Breast epithelium (tissue), 4 donors: Measurements from ENCODE around the gene TRIOBP. TPM values are rescaled to one million over a fixed set of nuclear protein-coding genes. Genes with fewer than 3 reads are reported as not detected.

Experiments
- DNase-seq, 2 donors: peaks; one replicate each; pipeline ENCODE4 v3.0.0-alpha.2; 2019; ENCODE audit warnings: low spot score in 2 of 2
- H3K27ac ChIP-seq, 2 donors: fragments of 200-600 bp; sonication (generic) in 1 of 2; one replicate each; pipeline ENCODE4 v1.5.1; 2016 to 2019; ENCODE audit warnings: mild to moderate bottlenecking in 1 of 2
- H3K27me3 ChIP-seq, 2 donors: fragments of 200-600 bp; sonication (generic) in 1 of 2; one replicate each; pipeline versions ENCODE4 v1.5.1 to v1.6.0; 2017 to 2019; ENCODE audit warnings: control low read depth in 1 of 2, mild to moderate bottlenecking in 1 of 2
- H3K36me3 ChIP-seq: fragments of 200-600 bp; one replicate; pipeline ENCODE4 v1.5.1; 2019
- H3K4me1 ChIP-seq, 2 donors: fragments of 200-600 bp; sonication (generic); one replicate each; pipeline ENCODE4 v1.5.1; 2016 to 2019; ENCODE audit warnings: control low read depth in 1 of 2
- H3K4me3 ChIP-seq, 3 donors: fragments of 200-600 bp; sonication (generic); 1 replicate in 2 of 3; 2 replicates in 1 of 3; pipeline ENCODE4 v1.5.1; 2016 to 2019; ENCODE audit warnings: mild to moderate bottlenecking in 3 of 3, moderate library complexity in 2 of 3
- H3K9me3 ChIP-seq, 2 donors: fragments of 200-600 bp; sonication (generic) in 1 of 2; one replicate each; pipeline ENCODE4 v1.5.1; 2016 to 2019; ENCODE audit warnings: control low read depth in 1 of 2
- POLR2A ChIP-seq: fragments of 450-650 bp; IDR thresholded peaks from one replicate; pipeline ENCODE4 v1.6.1; 2016; ENCODE audit warnings: antibody characterized with exemption, mild to moderate bottlenecking, moderate library complexity
- POLR2AphosphoS5 ChIP-seq, 3 donors: sonication (generic); formaldehyde crosslinking; IDR thresholded peaks; one replicate each; pipeline ENCODE4 v1.6.1; 2017; ENCODE audit warnings: antibody characterized with exemption in 3 of 3
- intact Hi-C: fragments of 100-400 bp; cut with DNase I; formaldehyde crosslinking; loops from one replicate; pipeline ENCODE4 v1.15.1; 2023; ENCODE audit warnings: low total_unique reads
- total RNA-seq, 3 donors: library from RNA; depleted of rRNA; stranded (reverse); fragments of >200 nt; gene quantifications; one replicate each; pipeline ENCODE4 v1.1.0, GENCODE V29; 2016
- TF ChIP-seq, protein P1 (sequence below), 3 donors: fragments of 450-650 bp; IDR thresholded peaks; one replicate each; pipeline ENCODE4 v1.5.1; 2016 to 2017; ENCODE audit warnings: antibody characterized with exemption in 3 of 3, mild to moderate bottlenecking in 3 of 3, moderate library complexity in 3 of 3

TRIOBP gene
- total RNA-seq, 3 donors from 2014 or later = 78.3 to 95.0 (median 88.3) TPM

DNA sequence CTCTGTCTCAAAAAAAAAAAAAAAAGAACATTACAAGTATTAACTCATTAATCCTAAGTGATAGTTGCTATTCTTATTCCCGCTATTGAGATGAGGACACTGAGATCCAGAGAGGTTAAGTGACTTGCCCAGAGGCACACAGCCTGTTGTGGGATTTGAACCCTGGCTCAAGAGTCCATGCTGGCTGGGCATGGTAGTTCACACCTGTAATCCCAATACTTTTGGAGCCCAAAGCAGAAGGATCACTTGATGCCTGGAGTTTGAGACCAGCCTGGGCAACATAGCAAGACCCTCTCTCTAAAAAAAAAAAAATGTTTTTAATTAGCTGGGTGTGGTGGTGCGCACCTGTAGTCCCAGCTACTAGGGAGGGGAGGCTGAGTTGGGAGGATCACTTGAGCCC, 115.0 kb downstream of the TRIOBP start:
- no peaks in the 10 kb centered on the region for H3K9me3 ChIP-seq
- no peak overlapping the region for H3K27ac ChIP-seq
- H3K27me3 ChIP-seq = no peaks in the 10 kb centered on the region
- no peak for DNase-seq
- no peak for TF ChIP-seq POLR2AphosphoS5 (IDR thresholded peaks at IDR 0.05)
- TF ChIP-seq, protein P1, sequence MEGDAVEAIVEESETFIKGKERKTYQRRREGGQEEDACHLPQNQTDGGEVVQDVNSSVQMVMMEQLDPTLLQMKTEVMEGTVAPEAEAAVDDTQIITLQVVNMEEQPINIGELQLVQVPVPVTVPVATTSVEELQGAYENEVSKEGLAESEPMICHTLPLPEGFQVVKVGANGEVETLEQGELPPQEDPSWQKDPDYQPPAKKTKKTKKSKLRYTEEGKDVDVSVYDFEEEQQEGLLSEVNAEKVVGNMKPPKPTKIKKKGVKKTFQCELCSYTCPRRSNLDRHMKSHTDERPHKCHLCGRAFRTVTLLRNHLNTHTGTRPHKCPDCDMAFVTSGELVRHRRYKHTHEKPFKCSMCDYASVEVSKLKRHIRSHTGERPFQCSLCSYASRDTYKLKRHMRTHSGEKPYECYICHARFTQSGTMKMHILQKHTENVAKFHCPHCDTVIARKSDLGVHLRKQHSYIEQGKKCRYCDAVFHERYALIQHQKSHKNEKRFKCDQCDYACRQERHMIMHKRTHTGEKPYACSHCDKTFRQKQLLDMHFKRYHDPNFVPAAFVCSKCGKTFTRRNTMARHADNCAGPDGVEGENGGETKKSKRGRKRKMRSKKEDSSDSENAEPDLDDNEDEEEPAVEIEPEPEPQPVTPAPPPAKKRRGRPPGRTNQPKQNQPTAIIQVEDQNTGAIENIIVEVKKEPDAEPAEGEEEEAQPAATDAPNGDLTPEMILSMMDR (IDR thresholded peaks at IDR 0.05) = no peak
- no peak for TF ChIP-seq POLR2A
- no peaks in the 10 kb centered on the region for H3K36me3 ChIP-seq
- peaks cover 0 to 4% of the 10 kb centered on the region in 2 donors for H3K4me1 ChIP-seq
- H3K4me3 ChIP-seq = no peak overlapping the region
- intact Hi-C loops = no loop called here

DNA sequence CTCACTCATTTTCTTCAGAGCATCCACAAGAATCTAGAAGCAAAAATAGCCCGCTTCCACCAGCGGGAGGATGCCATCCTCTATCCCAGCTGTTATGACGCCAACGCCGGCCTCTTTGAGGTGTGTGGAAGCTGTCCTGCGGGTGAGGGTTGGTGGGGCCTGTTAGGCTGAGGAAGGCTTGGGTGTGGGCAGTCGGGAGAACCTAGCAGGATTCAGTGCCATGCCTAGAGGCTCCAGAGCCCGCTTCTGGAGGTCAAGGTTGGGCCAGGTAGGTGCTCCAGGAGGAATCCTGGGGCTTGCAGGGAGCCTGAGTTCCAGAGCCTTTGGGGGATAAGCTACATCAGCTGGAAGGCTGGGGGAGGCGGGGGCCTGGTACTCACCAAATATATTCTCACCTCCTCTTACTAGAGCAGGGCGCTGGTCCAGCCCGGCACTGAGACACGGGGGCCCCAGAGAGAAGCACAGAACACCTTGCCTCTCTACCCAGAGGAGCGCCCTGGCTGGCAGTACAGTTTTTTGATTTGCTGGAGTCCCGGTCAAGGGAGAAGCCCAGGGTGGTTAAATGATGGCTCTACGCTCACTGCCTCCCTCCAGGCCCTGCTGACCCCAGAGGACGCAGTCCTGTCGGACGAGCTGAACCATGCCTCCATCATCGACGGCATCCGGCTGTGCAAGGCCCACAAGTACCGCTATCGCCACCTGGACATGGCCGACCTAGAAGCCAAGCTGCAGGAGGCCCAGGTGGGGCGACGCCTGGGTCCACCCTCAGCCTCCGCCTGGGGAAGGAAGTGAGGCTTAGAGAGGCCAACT, 116.2 kb downstream of the TRIOBP start:
- intact Hi-C loops = no loop called here
- peaks cover 0 to 4% of the 10 kb centered on the region in 2 donors for H3K4me1 ChIP-seq
- no peaks in the 10 kb centered on the region for H3K36me3 ChIP-seq
- TF ChIP-seq POLR2A (no peak), POLR2AphosphoS5 (IDR thresholded peaks at IDR 0.05) (no peak)
- TF ChIP-seq, protein P1 (IDR thresholded peaks at IDR 0.05) = no peak
- no peak overlapping the region for H3K4me3 ChIP-seq
- no peaks in the 10 kb centered on the region for H3K27me3 ChIP-seq
- no peaks in the 10 kb centered on the region for H3K9me3 ChIP-seq
- DNase-seq = no peak
- H3K27ac ChIP-seq = no peak overlapping the region

DNA sequence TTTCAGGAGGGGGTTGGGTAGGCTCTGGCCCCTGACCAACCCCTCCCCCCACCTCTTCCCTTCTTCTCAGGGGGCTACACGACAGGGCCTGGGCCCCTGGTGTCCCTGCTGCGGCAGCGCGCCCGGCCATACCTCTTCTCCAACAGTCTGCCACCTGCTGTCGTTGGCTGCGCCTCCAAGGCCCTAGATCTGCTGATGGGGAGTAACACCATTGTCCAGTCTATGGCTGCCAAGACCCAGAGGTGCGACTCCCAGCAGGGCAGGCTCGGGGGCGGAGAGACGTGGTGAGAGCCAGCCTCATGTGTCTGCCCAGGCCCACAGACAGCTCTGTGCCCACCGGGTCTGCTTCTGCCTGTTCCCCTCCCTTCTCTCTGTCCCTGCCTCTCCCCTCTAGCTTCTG, 118.7 kb downstream of the TRIOBP start:
- Histone ChIP-seq H3K9me3 (no peaks in the 10 kb centered on the region), H3K4me3 (no peak overlapping the region), H3K4me1 (peaks cover 0 to 4% of the 10 kb centered on the region in 2 donors), H3K27ac (no peak overlapping the region), H3K27me3 (no peaks in the 10 kb centered on the region), H3K36me3 (no peaks in the 10 kb centered on the region)
- TF ChIP-seq POLR2A (no peak), POLR2AphosphoS5 (IDR thresholded peaks at IDR 0.05) (no peak)
- TF ChIP-seq, protein P1 (IDR thresholded peaks at IDR 0.05) = no peak
- intact Hi-C loops = loop anchor here (1.0 kb wide), 1 partner anchor 154 kb away; no protein-coding TSS in a partner anchor
- no peak for DNase-seq

DNA sequence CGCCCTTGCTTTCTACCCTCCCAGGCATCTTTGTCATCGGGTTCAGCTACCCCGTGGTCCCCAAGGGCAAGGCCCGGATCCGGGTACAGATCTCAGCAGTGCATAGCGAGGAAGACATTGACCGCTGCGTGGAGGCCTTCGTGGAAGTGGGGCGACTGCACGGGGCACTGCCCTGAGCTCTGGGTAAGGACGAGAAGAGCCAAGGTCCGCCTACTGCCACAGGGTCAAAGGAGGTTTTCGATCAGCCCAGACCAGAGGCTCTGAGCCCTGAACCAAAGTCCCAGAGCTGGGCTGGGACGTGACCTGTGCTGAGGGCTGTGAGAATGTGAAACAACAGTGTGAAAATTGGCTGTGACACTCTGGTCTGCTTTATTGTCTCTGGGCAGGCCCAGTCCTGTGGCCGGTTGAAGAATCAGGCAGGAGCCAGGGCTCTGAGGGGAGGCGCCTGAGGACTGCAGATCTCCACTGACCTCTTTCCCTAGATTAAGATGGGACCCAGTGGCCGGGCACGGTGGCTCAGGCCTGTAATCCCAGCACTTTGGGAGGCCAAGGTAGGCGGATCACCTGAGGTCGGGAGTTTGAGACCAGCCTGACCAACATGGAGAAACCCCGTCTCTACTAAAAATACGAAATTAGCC, 119.8 kb downstream of the TRIOBP start:
- TF ChIP-seq, protein P1 (IDR thresholded peaks at IDR 0.05) = no peak
- TF ChIP-seq POLR2AphosphoS5 (IDR thresholded peaks at IDR 0.05) (no peak), POLR2A (no peak)
- Histone ChIP-seq H3K27me3 (no peaks in the 10 kb centered on the region), H3K36me3 (no peaks in the 10 kb centered on the region), H3K27ac (no peak overlapping the region), H3K4me3 (no peak overlapping the region), H3K9me3 (no peaks in the 10 kb centered on the region), H3K4me1 (peaks cover 0 to 4% of the 10 kb centered on the region in 2 donors)
- intact Hi-C loops = no loop called here
- no peak for DNase-seq
